SH-SY5Y (cell line): ENCODE data around the gene CLPTM1.

Source experiments
- GATA2 ChIP-seq: IDR thresholded peaks from 2 replicates; pipeline ENCODE4 v1.6.1; 2011; ENCODE audit warnings: mild to moderate bottlenecking, low read depth, low read length
- GATA3 ChIP-seq: IDR thresholded peaks from 2 replicates; pipeline ENCODE4 v1.6.1; 2011; ENCODE audit warnings: low read depth, mild to moderate bottlenecking, low read length, moderate library complexity

- TF ChIP-seq GATA2 (no peak), GATA3 (no peak)
These were observed 66.8 kb downstream of the CLPTM1 start for GRCh38 chr19:45021971-45022370.
